GM12878 (cell line): ENCODE data around the gene CTH.
"Not testable (repeated sequence)": the region's sequence is repeated elsewhere in the genome, so short reads cannot be mapped to it uniquely, and the experiment has no call there.

ENCODE experiments used
- CTCF ChIP-seq, 3 experiments: IDR thresholded peaks in 2 of 3; conservative IDR thresholded peaks in 1 of 3; 2 replicates each; pipeline ENCODE4 v1.5.1; 2011; ENCODE audit warnings: low read depth in 3 of 3, low read length in 3 of 3, mild to moderate bottlenecking in 3 of 3, control low read depth in 2 of 3, moderate library complexity in 2 of 3, inconsistent platforms in 1 of 3, mixed read lengths in 1 of 3; ENCODE audit not compliant: control insufficient read depth in 2 of 3, insufficient read depth in 1 of 3; ENCODE audit errors: extremely low read depth in 1 of 3
- EP300 ChIP-seq, 2 experiments: fragments of 150-350 bp in 1 of 2; IDR thresholded peaks; 2 replicates each; pipeline ENCODE4 v1.6.1; 2011 to 2012; ENCODE audit warnings: low read depth in 2 of 2, low read length in 2 of 2, borderline replicate concordance in 1 of 2, improper control_type of control experiment in 1 of 2, inconsistent platforms in 1 of 2; ENCODE audit not compliant: control insufficient read depth in 1 of 2
- GABPA ChIP-seq: IDR thresholded peaks from 2 replicates; pipeline ENCODE4 v1.6.1; 2014; ENCODE audit warnings: antibody characterized with exemption, low read depth, mild to moderate bottlenecking, inconsistent platforms
- USF2 ChIP-seq: IDR thresholded peaks from 2 replicates; pipeline ENCODE4 v1.6.1; 2011; ENCODE audit warnings: low read depth, low read length, improper control_type of control experiment, borderline replicate concordance
- YY1 ChIP-seq: IDR thresholded peaks from 2 replicates; pipeline ENCODE4 v1.6.1; 2011; ENCODE audit warnings: low read depth, mild to moderate bottlenecking, low read length
- ZNF274 ChIP-seq: IDR thresholded peaks from one replicate; pipeline ENCODE4 v1.8.0; 2011; ENCODE audit not compliant: insufficient read length, insufficient read depth

- TF ChIP-seq USF2; EP300 (IDR thresholded peaks at IDR 0.05; ENCODE audit: borderline replicate concordance in 1 of 2, control insufficient read depth in 1 of 2, low read depth in 2 of 2, low read length in 2 of 2); ZNF274; YY1; CTCF (IDR thresholded peaks at IDR 0.05 in 2 of 3, conservative IDR thresholded peaks at IDR 0.05 in 1 of 3; ENCODE audit: control insufficient read depth in 2 of 3, extremely low read depth in 1 of 3, insufficient read depth in 1 of 3, low read depth in 3 of 3, low read length in 3 of 3); GABPA: not testable (repeated sequence)
Observed at GRCh38 chr1:70469184-70469583, 58.1 kb downstream of the CTH start.
